Activated CD4-positive, alpha-beta T cell treated with anti-CD3 and anti-CD28 coated beads for 36 hours (primary cell): ENCODE data around the gene ALG6. TPM values are rescaled to one million over a fixed set of nuclear protein-coding genes. Genes with fewer than 3 reads are reported as not detected.
"Not testable (repeated sequence)": the region's sequence is repeated elsewhere in the genome, so short reads cannot be mapped to it uniquely, and the experiment has no call there.

ENCODE experiments used
- ATAC-seq: fragments of 200-7000 bp; cut with Tn5 transposase; one replicate; pipeline ENCODE4 v1.10.0; 2021; ENCODE audit warnings: mild to moderate bottlenecking, moderate library complexity
- CTCF ChIA-PET: fragments of 350-600 bp; sonication (Branson Sonifier 250); formaldehyde crosslinking; loops from one replicate; lab custom pipeline; 2021; ENCODE audit warnings: antibody characterized with exemption; lab: Charles Lee
- POLR2A ChIA-PET: fragments of 350-600 bp; sonication (Branson Sonifier 250); formaldehyde crosslinking; loops from one replicate; lab custom pipeline; 2021; ENCODE audit warnings: antibody characterized with exemption, inconsistent platforms; lab: Charles Lee
- DNase-seq: peaks from one replicate; pipeline ENCODE4 v3.0.0-alpha.2; 2020
- H3K27ac Mint-ChIP-seq: one replicate; pipeline ENCODE4 v1.8.0; 2021; ENCODE audit warnings: mixed read lengths
- H3K27me3 Mint-ChIP-seq: one replicate; pipeline ENCODE4 v1.8.0; 2021; ENCODE audit warnings: mixed read lengths
- H3K36me3 Mint-ChIP-seq: one replicate; pipeline ENCODE4 v1.8.0; 2021; ENCODE audit warnings: low read depth, mixed read lengths
- H3K4me1 Mint-ChIP-seq: one replicate; pipeline ENCODE4 v1.8.0; 2021; ENCODE audit warnings: mixed read lengths
- H3K4me3 Mint-ChIP-seq: one replicate; pipeline ENCODE4 v1.8.0; 2021; ENCODE audit warnings: mild to moderate bottlenecking, moderate library complexity, mixed read lengths
- H3K9me3 Mint-ChIP-seq: one replicate; pipeline ENCODE4 v1.8.0; 2021; ENCODE audit warnings: low read depth, mixed read lengths
- intact Hi-C, 2 experiments: fragments of 100-400 bp; cut with DNase I in 1 of 2; cut with micrococcal nuclease in 1 of 2; formaldehyde crosslinking; loops; one replicate each; pipeline versions ENCODE4 v1.14.2 to v1.15.1; 2022 to 2024; cut with DNase I, micrococcal nuclease
- total RNA-seq, 2 experiments: library from RNA; stranded (reverse); gene quantifications; one replicate each; pipeline ENCODE4 v1.2.3, GENCODE V29; 2021

ALG6 gene
- total RNA-seq, 2 experiments from 2014 or later: 16.2 to 16.3 TPM

DNA sequence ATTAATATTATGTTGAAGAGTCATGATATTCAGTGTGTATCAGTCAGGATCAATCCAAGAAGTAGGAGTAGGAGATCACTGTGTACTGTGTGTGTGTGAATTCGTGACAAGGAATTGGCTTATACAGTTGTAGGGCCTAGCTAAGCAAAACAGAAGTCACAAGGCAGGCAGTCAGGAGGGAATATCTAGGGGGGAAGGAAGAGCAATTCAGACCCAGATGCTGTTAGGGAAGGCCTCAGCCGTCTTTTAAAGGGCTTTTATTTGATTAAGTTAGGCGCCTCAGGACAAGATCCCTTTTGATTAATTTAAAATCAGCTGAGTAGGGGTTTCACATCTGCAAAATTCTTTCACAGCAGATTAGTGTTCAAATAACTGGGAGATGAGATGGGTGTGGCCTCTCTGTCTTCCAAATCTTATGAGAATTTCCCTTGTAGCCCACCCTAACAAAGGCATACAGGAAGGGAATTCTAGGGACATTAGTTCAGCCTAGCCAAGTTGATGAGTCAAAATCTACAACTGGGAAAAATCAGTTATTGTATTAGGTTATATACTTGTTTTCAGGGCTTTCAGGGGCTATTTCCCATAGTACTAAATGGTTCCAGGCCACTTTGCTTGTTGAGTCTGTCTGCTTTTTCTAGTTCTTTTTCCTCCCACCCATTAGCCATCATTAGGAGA lies 47.4 kb downstream of the ALG6 start:
- ChIA-PET POLR2A (no interaction called here), CTCF (interaction anchor here (0.7 kb wide), 1 partner anchor 94 kb away, joined by 3 read pairs; no protein-coding TSS in a partner anchor)
- H3K27ac Mint-ChIP-seq: no peak overlapping the region
- H3K27me3 Mint-ChIP-seq: no peaks in the 10 kb centered on the region
- H3K9me3 Mint-ChIP-seq: no peaks in the 10 kb centered on the region
- H3K36me3 Mint-ChIP-seq: peaks cover 25% of the 10 kb centered on the region
- intact Hi-C loops: no loop called here
- H3K4me3 Mint-ChIP-seq: no peak overlapping the region
- ATAC-seq (no peak), DNase-seq (no peak)
- no peaks in the 10 kb centered on the region for H3K4me1 Mint-ChIP-seq

DNA sequence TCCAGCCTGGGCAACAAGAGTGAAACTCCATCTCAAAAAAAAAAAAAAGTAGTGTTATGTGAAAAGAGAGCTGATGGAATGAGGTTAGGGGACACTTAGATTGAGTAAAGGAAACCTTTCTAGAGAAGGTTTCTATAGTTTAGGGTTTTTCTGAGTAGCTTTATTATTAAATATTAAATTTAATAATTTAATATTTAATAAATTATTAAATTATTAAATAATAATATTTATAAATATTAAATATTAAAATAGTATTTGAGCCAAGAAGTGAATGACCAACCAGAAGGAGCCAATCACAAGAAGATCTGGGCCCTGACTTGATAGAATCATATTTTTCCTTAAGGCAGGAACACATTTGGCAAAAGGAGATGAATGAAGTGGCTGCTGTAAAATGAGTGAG lies 50.7 kb downstream of the ALG6 start:
- ChIA-PET POLR2A (no interaction called here), CTCF (no interaction called here)
- no peaks in the 10 kb centered on the region for H3K9me3 Mint-ChIP-seq
- H3K27ac Mint-ChIP-seq: no peak overlapping the region
- ATAC-seq: no peak
- no peaks in the 10 kb centered on the region for H3K27me3 Mint-ChIP-seq
- intact Hi-C loops: no loop called here
- no peak for DNase-seq
- peaks cover 40% of the 10 kb centered on the region for H3K36me3 Mint-ChIP-seq
- H3K4me1 Mint-ChIP-seq: no peaks in the 10 kb centered on the region
- no peak overlapping the region for H3K4me3 Mint-ChIP-seq

DNA sequence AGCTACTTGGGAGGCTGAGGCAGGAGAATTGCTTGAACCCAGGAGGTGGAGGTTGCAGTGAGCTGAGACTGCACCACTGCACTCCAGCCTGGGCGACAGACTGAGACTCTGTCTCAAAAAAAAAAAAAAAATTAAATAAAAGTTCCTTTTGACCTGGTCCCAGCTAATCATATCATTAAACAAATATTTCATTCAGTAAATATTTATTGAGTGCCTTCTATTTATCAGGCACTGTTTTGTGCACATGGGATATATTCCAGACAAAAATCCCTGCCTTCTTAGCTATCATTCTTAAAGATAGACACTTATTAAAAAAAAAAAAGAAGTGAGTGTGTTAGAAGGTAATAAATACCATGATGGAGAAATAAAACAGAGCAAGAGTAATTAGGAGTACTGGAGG lies 53.3 kb downstream of the ALG6 start:
- POLR2A ChIA-PET, DNase-seq, H3K27ac Mint-ChIP-seq, H3K27me3 Mint-ChIP-seq, intact Hi-C loops, H3K4me1 Mint-ChIP-seq, ATAC-seq, H3K9me3 Mint-ChIP-seq, H3K4me3 Mint-ChIP-seq, CTCF ChIA-PET: not testable (repeated sequence)
- H3K36me3 Mint-ChIP-seq: peaks cover 41% of the 10 kb centered on the region

DNA sequence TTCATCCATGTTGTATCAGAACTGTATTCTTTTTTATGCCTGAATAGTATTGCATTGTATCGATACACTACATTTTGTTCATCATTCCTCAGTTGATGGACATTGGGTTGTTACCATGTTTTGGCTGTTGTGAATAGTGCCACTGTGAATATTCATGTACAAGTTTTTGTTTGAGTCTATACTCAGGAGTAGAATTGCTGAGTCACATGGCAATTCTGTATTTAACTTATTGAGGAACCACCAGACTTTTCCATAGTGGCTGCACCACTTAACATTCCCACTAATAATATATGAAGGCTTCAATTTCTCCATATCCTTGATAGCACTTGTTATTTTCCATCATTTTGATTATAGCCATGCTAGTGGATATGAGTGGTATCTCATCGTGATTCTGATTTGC lies 56.2 kb downstream of the ALG6 start:
- Mint-ChIP-seq H3K27ac (no peak overlapping the region), H3K4me1 (no peaks in the 10 kb centered on the region), H3K27me3 (no peaks in the 10 kb centered on the region), H3K9me3 (no peaks in the 10 kb centered on the region), H3K36me3 (peaks cover 34% of the 10 kb centered on the region), H3K4me3 (no peak overlapping the region)
- DNase-seq (no peak), ATAC-seq (no peak)
- intact Hi-C loops: no loop called here
- CTCF ChIA-PET: no interaction called here
- POLR2A ChIA-PET: no interaction called here

DNA sequence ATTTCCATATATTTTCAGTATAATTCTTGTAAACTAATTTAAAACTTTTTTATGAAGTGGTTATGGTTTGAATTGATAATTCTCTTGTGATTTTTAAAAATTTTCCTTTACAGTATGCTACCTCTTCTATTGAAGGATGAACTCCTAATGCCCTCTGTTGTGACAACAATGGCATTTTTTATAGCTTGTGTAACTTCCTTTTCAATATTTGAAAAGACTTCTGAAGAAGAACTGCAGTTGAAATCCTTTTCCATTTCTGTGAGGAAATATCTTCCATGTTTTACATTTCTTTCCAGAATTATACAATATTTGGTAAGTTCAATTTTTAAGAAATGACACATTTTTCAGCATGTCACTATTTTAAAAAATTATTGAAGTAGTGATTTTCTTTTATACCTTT lies 61.4 kb downstream of the ALG6 start:
- H3K4me1 Mint-ChIP-seq: no peaks in the 10 kb centered on the region
- peaks cover 5% of the 10 kb centered on the region for H3K9me3 Mint-ChIP-seq
- ChIA-PET CTCF (no interaction called here), POLR2A (no interaction called here)
- ATAC-seq (no peak), DNase-seq (no peak)
- intact Hi-C loops: no loop called here
- no peak overlapping the region for H3K4me3 Mint-ChIP-seq
- H3K36me3 Mint-ChIP-seq: peaks cover 33% of the 10 kb centered on the region
- H3K27ac Mint-ChIP-seq: no peak overlapping the region
- no peaks in the 10 kb centered on the region for H3K27me3 Mint-ChIP-seq

DNA sequence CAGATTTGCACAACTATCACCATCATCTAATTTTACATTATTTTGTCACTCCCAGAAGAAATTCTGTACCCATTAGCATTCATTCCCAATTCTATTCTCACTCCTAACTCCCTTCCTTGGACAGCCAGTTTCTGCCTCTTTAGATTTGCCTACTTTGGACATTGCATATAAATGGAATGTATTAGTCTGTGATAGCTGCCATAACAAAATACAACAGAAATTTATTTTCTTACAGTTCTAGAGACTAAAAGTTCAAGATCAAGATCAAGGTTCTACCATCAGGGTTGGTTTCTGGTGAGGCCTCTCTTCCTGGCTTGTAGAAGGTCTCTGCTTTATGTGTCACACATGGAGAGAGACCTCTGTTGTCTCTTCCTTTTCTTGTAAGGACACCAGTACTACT lies 61.9 kb downstream of the ALG6 start:
- POLR2A ChIA-PET: no interaction called here
- no peaks in the 10 kb centered on the region for H3K4me1 Mint-ChIP-seq
- H3K36me3 Mint-ChIP-seq: peaks cover 33% of the 10 kb centered on the region
- H3K4me3 Mint-ChIP-seq: no peak overlapping the region
- CTCF ChIA-PET: no interaction called here
- intact Hi-C loops: no loop called here
- H3K27me3 Mint-ChIP-seq: no peaks in the 10 kb centered on the region
- DNase-seq (no peak), ATAC-seq (no peak)
- H3K9me3 Mint-ChIP-seq: peaks cover 5% of the 10 kb centered on the region
- H3K27ac Mint-ChIP-seq: no peak overlapping the region

DNA sequence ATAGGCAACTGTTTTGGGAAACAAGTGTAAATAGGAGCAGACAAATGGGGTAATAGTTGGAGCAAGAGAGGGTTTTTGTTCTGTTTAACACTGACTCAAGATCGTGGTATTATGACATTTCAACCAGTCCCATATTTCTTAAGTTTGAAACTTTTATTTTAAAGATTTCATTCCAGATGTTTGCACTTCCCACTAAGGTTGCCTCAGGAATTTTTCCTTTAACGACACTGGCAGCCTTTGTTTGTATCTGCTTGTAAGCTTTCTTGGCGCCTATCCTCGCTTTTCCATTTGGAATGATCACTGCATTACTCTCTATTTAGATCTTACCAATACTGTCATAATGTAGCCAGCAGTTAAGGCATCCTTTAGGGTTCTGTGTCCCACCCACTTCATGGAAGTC lies 67.7 kb downstream of the ALG6 start:
- Mint-ChIP-seq H3K36me3 (peaks cover 18% of the 10 kb centered on the region), H3K9me3 (no peaks in the 10 kb centered on the region), H3K4me3 (no peak overlapping the region), H3K27me3 (no peaks in the 10 kb centered on the region), H3K4me1 (no peaks in the 10 kb centered on the region), H3K27ac (no peak overlapping the region)
- DNase-seq (no peak), ATAC-seq (no peak)
- ChIA-PET CTCF (interaction anchor here (1.1 kb wide), 1 partner anchor 28 kb away, joined by 4 read pairs; no protein-coding TSS in a partner anchor), POLR2A (no interaction called here)
- intact Hi-C loops: no loop called here

DNA sequence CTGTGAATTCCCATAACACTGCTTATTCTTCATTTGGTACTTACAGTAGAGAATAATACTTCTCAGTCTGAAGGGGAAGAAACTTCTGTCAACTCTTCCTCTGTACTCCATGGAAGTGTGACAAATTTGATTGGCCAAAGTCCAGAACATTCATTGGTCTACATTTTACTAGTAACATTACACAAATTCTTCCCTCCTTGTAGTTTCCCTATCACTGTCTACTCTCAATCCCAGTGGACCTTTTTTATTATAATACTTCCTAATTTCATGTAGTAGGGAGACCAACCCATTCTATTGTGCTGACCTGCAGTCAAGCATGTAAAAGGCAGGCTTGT lies 74.7 kb downstream of the ALG6 start:
- H3K9me3 Mint-ChIP-seq: no peaks in the 10 kb centered on the region

DNA sequence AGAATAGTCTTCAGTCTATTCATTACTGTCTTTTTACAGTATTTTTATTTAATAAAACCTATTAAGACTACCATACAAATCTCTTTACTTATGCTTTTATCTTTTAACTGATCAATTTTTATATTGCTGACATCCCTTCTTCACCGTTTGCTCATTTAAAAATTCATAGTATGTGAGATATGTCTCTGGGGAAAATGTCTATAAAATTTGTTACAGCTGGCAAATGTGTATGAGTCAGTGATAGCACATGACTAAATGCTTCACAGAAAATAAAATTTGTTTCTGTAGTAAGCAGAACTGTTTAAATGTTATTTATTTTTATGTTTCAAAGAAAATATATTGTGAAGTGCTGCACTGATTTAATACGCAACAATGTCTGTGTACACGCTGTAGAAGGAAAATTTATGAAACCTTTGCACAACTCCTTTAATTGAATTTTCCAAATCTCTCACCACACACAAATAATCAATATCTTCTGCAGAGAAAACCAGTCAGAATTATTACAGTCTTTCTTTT lies 81.4 kb downstream of the ALG6 start:
- no peak overlapping the region for H3K4me3 Mint-ChIP-seq
- H3K4me1 Mint-ChIP-seq: no peaks in the 10 kb centered on the region
- H3K9me3 Mint-ChIP-seq: no peaks in the 10 kb centered on the region
- H3K27ac Mint-ChIP-seq: no peak overlapping the region
- POLR2A ChIA-PET: no interaction called here
- CTCF ChIA-PET: no interaction called here
- no peaks in the 10 kb centered on the region for H3K27me3 Mint-ChIP-seq
- H3K36me3 Mint-ChIP-seq: peaks cover 6% of the 10 kb centered on the region
- ATAC-seq: no peak
- no peak for DNase-seq
- intact Hi-C loops: loop anchor here in 1 of 2 experiments (10.0 kb wide), 1 partner anchor 124 kb away; the partner anchor contains the start of gene FOXD3

More for the DNA sequence above, 74.7 kb downstream of the ALG6 start:
- ChIA-PET POLR2A (no interaction called here), CTCF (interaction anchor here (1.1 to 2.2 kb wide), 2 partner anchors 37 to 116 kb away, joined by 4 to 10 read pairs; no protein-coding TSS in a partner anchor)
- ATAC-seq (no peak), DNase-seq (no peak)
- Mint-ChIP-seq H3K4me3 (no peak overlapping the region), H3K36me3 (no peaks in the 10 kb centered on the region), H3K4me1 (no peaks in the 10 kb centered on the region), H3K27me3 (no peaks in the 10 kb centered on the region), H3K27ac (no peak overlapping the region)
- intact Hi-C loops: loop anchor here (5.0 to 10.0 kb wide), 2 partner anchors 117 to 600 kb away; partner anchors contain the start of gene FOXD3 (in 1 of the 2)

DNA sequence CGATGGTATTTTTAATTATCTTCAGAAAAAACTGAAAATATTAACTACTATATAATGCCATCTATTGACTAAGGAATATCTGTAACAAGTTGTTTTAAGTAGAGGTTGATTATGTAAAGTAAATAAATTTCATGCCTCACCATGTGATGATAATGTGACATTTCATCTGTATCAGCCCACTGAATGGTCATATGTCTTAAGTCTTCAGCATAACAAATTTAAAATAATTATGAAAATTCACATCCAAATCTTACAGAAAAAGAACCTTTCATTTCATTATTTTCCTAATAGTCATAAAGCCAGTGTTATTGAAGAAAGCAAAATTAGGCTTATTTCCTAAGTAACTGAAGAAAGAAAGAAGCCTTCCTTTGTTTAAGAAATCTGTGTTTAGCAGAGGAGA lies 83.0 kb downstream of the ALG6 start:
- POLR2A ChIA-PET: no interaction called here
- H3K27me3 Mint-ChIP-seq: no peaks in the 10 kb centered on the region
- CTCF ChIA-PET: interaction anchor here (1.4 kb wide), 1 partner anchor 14 kb away, joined by 3 read pairs; no protein-coding TSS in a partner anchor
- ATAC-seq (no peak), DNase-seq (no peak)
- H3K36me3 Mint-ChIP-seq: peaks cover 6% of the 10 kb centered on the region
- H3K4me1 Mint-ChIP-seq: no peaks in the 10 kb centered on the region
- H3K27ac Mint-ChIP-seq: no peak overlapping the region
- no peaks in the 10 kb centered on the region for H3K9me3 Mint-ChIP-seq
- intact Hi-C loops: no loop called here
- H3K4me3 Mint-ChIP-seq: no peak overlapping the region

DNA sequence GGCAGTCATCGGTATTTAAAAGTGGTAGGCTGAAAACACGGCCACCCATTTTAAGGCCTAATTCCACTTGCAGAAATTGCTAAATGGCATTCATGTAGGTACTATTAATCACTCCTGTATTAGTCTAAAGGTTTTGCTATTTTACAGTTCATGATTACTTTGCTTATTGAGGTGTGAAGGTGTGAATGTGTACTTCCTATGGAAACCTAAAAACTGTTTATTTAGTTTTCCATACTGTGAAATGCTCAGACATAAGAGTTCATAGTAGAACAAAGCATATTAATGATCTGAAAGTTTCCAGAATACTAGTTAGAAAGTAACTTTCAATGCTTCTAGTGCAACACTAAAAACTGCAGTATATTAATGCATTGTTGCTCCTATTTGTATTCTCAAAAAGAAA lies 85.8 kb downstream of the ALG6 start:
- Mint-ChIP-seq H3K9me3 (no peaks in the 10 kb centered on the region), H3K27me3 (no peaks in the 10 kb centered on the region), H3K4me3 (no peak overlapping the region), H3K27ac (no peak overlapping the region), H3K4me1 (no peaks in the 10 kb centered on the region), H3K36me3 (peaks cover 7% of the 10 kb centered on the region)
- DNase-seq (no peak), ATAC-seq (no peak)
- ChIA-PET POLR2A (no interaction called here), CTCF (no interaction called here)
- intact Hi-C loops: no loop called here

DNA sequence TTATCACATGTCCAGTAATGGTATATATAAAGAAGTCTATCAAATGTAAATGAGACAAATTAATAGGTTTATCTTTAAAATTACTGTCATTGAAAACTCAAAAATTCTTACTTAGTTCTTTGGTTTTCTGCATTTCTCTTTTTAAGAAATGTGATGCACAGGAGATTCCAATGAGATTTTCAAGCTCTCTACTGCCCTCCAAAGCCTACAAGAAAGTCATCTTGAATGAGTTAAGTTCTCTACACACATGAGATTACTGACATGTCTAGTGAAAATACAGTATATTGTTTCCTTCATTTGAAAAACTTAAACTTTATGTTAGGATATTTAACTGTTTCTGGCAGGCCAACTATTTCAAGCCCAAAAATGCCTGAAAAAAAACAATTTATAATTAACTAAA lies 86.8 kb downstream of the ALG6 start:
- ATAC-seq: no peak
- CTCF ChIA-PET: no interaction called here
- intact Hi-C loops: no loop called here

More for the DNA sequence above, 86.8 kb downstream of the ALG6 start:
- no peaks in the 10 kb centered on the region for H3K9me3 Mint-ChIP-seq
- H3K36me3 Mint-ChIP-seq: peaks cover 8% of the 10 kb centered on the region
- no peak overlapping the region for H3K27ac Mint-ChIP-seq
- no peak overlapping the region for H3K4me3 Mint-ChIP-seq
- no peaks in the 10 kb centered on the region for H3K4me1 Mint-ChIP-seq
- DNase-seq: no peak
- POLR2A ChIA-PET: no interaction called here
- no peaks in the 10 kb centered on the region for H3K27me3 Mint-ChIP-seq
